ENCODE results near the gene PTPRA. TPM values are rescaled to one million over a fixed set of nuclear protein-coding genes. Genes with fewer than 3 reads are reported as not detected.

PTPRA gene
- total and polyA plus RNA-seq, 10 of the 15 experiments (the other 5 are each of a cell fraction or from before 2014, with no cell fraction given) = 3.9 to 62.1 (median 34.6) TPM

GRCh38 chr20:2883726-2884637 lies 10.7 kb downstream of the PTPRA start:
- Histone ChIP-seq H3K9me3 (replicated peaks; ENCODE audit: control insufficient read depth, insufficient read depth, low read length) (no peaks in the 10 kb centered on the region; the same call in 2 of the 3 replicates), H3K4me2 (ENCODE audit: control insufficient read depth, insufficient read depth) (peak overlapping the region; percentile 41; the same call in 1 of the 2 replicates), H3K4me1 (ENCODE audit: control insufficient read depth, insufficient read depth, low read length) (peaks cover 11% of the 10 kb centered on the region), H4K20me1 (ENCODE audit: control insufficient read depth, insufficient read depth) (no peaks in the 10 kb centered on the region), H3K4me3 (no peak overlapping the region), H3K27me3 (replicated peaks in 1 of 2; ENCODE audit: control insufficient read depth in 2 of 2, insufficient read depth in 2 of 2, low read length in 1 of 2) (no peaks in the 10 kb centered on the region), H3K36me3 (ENCODE audit: control insufficient read depth in 2 of 2, insufficient read depth in 2 of 2, low read length in 1 of 2) (no peaks in the 10 kb centered on the region), H2AFZ (ENCODE audit: control insufficient read depth, low read depth, low read length) (no peak overlapping the region), H3K79me2 (ENCODE audit: control insufficient read depth, insufficient read depth, low read length) (peaks cover 48% of the 10 kb centered on the region), H3K9ac (ENCODE audit: control insufficient read depth, insufficient read depth, low read length) (no peak overlapping the region), H3K27ac (ENCODE audit: control insufficient read depth, insufficient read depth) (peak overlapping the region; percentile 56)
- ChIA-PET CTCF (interaction anchor here (0.8 to 1.4 kb wide), 3 partner anchors 16 to 23 kb away, joined by 3 read pairs; no protein-coding TSS in a partner anchor), POLR2A (interaction anchor here (1.0 to 1.8 kb wide), 2 partner anchors 10 to 11 kb away, joined by 4 to 7 read pairs; partner anchors contain the start of gene PTPRA), SMC1A (ENCODE audit: uncharacterized antibody, unreplicated experiment) (interaction anchor here (1.4 kb wide), 1 partner anchor 18 kb away, joined by 3 read pairs; no protein-coding TSS in a partner anchor), RAD21 (ENCODE audit: unreplicated experiment) (interaction anchor here (0.9 kb wide), 1 partner anchor 100 kb away, joined by 3 read pairs; no protein-coding TSS in a partner anchor)
- intact Hi-C loops (cut with micrococcal nuclease; ENCODE audit: unreplicated experiment) (no loop called here), in situ Hi-C loops (cut with MboI) (no loop called here)
- DNase-seq (ENCODE audit: low read depth, low spot score) = no peak
- BruUV-seq (replicated peaks) = no TSS peak
- ATAC-seq = peak; percentile 76
- 33% methylated on average over 3 of the region's 3 CpGs for WGBS (ENCODE audit: insufficient coverage, insufficient replicate concordance, low lambda C conversion rate, missing lambda C conversion rate)
- FAIRE-seq = no peak
- TF ChIP-seq CHD4 (IDR thresholded peaks at IDR 0.05) (no peak), JUNB (IDR thresholded peaks at IDR 0.05) (no peak), POU2F2 (IDR thresholded peaks at IDR 0.05; ENCODE audit: borderline replicate concordance, low read depth, low read length) (peak; percentile 79; the same call in 1 of the 3 replicates), RUNX3 (IDR thresholded peaks at IDR 0.05; ENCODE audit: low read length) (peak; percentile 64; the same call in 1 of the 2 replicates), PKNOX1 (IDR thresholded peaks at IDR 0.05) (peak; percentile 49; the same call in 1 of the 2 replicates), ESRRA (IDR thresholded peaks at IDR 0.05; ENCODE audit: low read length) (no peak), POLR2A (IDR thresholded peaks at IDR 0.05; ENCODE audit: low read depth, low read length) (no peak), ZNF207 (IDR thresholded peaks at IDR 0.05; ENCODE audit: borderline replicate concordance) (no peak), ATF7 (IDR thresholded peaks at IDR 0.05; ENCODE audit: low read depth) (0 out of 2 replicates have a peak, but pooled peaks have one; percentile 15), NKRF (conservative IDR thresholded peaks at IDR 0.05) (no peak), POLR2AphosphoS5 (IDR thresholded peaks at IDR 0.05; ENCODE audit: low read length) (no peak), E4F1 (IDR thresholded peaks at IDR 0.05; ENCODE audit: borderline replicate concordance, partially characterized antibody) (no peak), CBFB (IDR thresholded peaks at IDR 0.05; ENCODE audit: low read depth) (0 out of 2 replicates have a peak, but pooled peaks have one; percentile 6), SUPT20H (IDR thresholded peaks at IDR 0.05; ENCODE audit: borderline replicate concordance, control insufficient read depth, low read depth, low read length) (no peak), SIN3A (IDR thresholded peaks at IDR 0.05; ENCODE audit: low read depth, low read length) (no peak), ELK1 (IDR thresholded peaks at IDR 0.05; ENCODE audit: low read depth, low read length) (no peak), TBL1XR1 (IDR thresholded peaks at IDR 0.05; ENCODE audit: low read depth, low read length) (no peak)
